Measurements from ENCODE around the gene ATXN2. TPM values are rescaled to one million over a fixed set of nuclear protein-coding genes. Genes with fewer than 3 reads are reported as not detected.

Gene ATXN2
- total RNA-seq, 1 experiment from 2014 or later: 72.9 TPM

- Histone ChIP-seq H4K5ac (ENCODE audit: insufficient read length, low read depth, low read length) (no peak overlapping the region), H3K79me2 (ENCODE audit: insufficient read depth, low read length) (no peaks in the 10 kb centered on the region; the same call in 1 of the 2 replicates)
- WGBS (ENCODE audit: extremely low coverage, insufficient read length, low lambda C conversion rate): no CpG with 5 or more reads among the region's 10 CpGs
Measured at GRCh38 chr12:111442301-111443045, 156.6 kb downstream of the ATXN2 start.

More at GRCh38 chr12:111442301-111443045, 156.6 kb downstream of the ATXN2 start:
- H3K23me2 ChIP-seq (ENCODE audit: insufficient read length, low read depth, low read length, poor library complexity, severe bottlenecking): no peaks in the 10 kb centered on the region
- H4K8ac ChIP-seq (replicated peaks; ENCODE audit: insufficient read length, low read depth, low read length): no peak overlapping the region
- DNase-seq: peak; percentile 36
- H3K4me2 ChIP-seq (ENCODE audit: insufficient read depth, insufficient read length, low read length): no peak overlapping the region
- no peak overlapping the region for H2AFZ ChIP-seq (ENCODE audit: low read length)
- Mint-ChIP-seq H3K27me3 (ENCODE audit: low read depth) (no peaks in the 10 kb centered on the region), H3K4me3 (no peak overlapping the region), H3K36me3 (ENCODE audit: insufficient read depth in 1 of 3, low read depth in 3 of 3) (peaks cover 6 to 29% (median 28%) of the 10 kb centered on the region in 3 experiments; a peak in 6 of 7 replicates), H3K9me3 (no peaks in the 10 kb centered on the region), H3K27ac (peak overlapping the region; percentile 72 to 91 (median 79)), H3K4me1 (peaks cover 37 to 41% of the 10 kb centered on the region in 2 experiments)
- no peak overlapping the region for H2BK15ac ChIP-seq (ENCODE audit: low read depth, low read length)
- no peak overlapping the region for H2BK5ac ChIP-seq (ENCODE audit: insufficient read length, low read length)
- no peak overlapping the region for H3K14ac ChIP-seq (ENCODE audit: insufficient read depth, low read length)
- H3K23ac ChIP-seq (ENCODE audit: insufficient read length, low read depth, low read length): no peak overlapping the region
- H2BK12ac ChIP-seq (ENCODE audit: insufficient read length, low read depth, low read length): no peak overlapping the region
- no peak overlapping the region for H2BK20ac ChIP-seq (ENCODE audit: low read depth, low read length, poor library complexity, severe bottlenecking)
- H2AK5ac ChIP-seq (ENCODE audit: insufficient read length, low read length): no peak overlapping the region
- H4K20me1 ChIP-seq (ENCODE audit: control insufficient read depth, insufficient read depth, insufficient read length): no peaks in the 10 kb centered on the region
- H4K91ac ChIP-seq (ENCODE audit: insufficient read length, low read depth, low read length): no peak overlapping the region
- H3T11ph ChIP-seq (ENCODE audit: low read length): no peak overlapping the region
- no peak overlapping the region for H3K18ac ChIP-seq (ENCODE audit: insufficient read length, low read depth, low read length)
- no peaks in the 10 kb centered on the region for H3K9me3 ChIP-seq (ENCODE audit: control insufficient read depth, low read depth, low read length)
- H3K27ac ChIP-seq (ENCODE audit: insufficient read length, low read depth, low read length): no peak overlapping the region
- H3K27me3 ChIP-seq (ENCODE audit: insufficient read depth, low read length): no peaks in the 10 kb centered on the region
- no peak overlapping the region for H3K4ac ChIP-seq (ENCODE audit: low read depth, low read length)
- no peak for TF ChIP-seq CTCF (conservative IDR thresholded peaks at IDR 0.05)
- H3K4me1 ChIP-seq (ENCODE audit: insufficient read depth, low read length): no peaks in the 10 kb centered on the region; the same call in 1 of the 2 replicates
- H3K9ac ChIP-seq (ENCODE audit: extremely low read depth, insufficient read length, low read length): no peak overlapping the region
- H3K56ac ChIP-seq (ENCODE audit: insufficient read length, low read depth, low read length): no peak overlapping the region
- H2BK120ac ChIP-seq (ENCODE audit: low read depth, low read length, poor library complexity, severe bottlenecking): no peak overlapping the region
- no peaks in the 10 kb centered on the region for H3K79me1 ChIP-seq (ENCODE audit: insufficient read depth, low read depth, low read length, poor library complexity, severe bottlenecking)

Measured in H9 (cell line).